Activated CD4-positive, alpha-beta memory T cell treated with anti-CD3 and anti-CD28 coated beads for 36 hours (primary cell): Measurements from ENCODE around the gene CCNDBP1. TPM values are rescaled to one million over a fixed set of nuclear protein-coding genes. Genes with fewer than 3 reads are reported as not detected.
"Not testable (repeated sequence)": the region's sequence is repeated elsewhere in the genome, so short reads cannot be mapped to it uniquely, and the experiment has no call there.

Experiments used
- CTCF ChIA-PET: fragments of 350-600 bp; sonication (Branson Sonifier 250); formaldehyde crosslinking; loops from one replicate; lab custom pipeline; 2021; ENCODE audit warnings: antibody characterized with exemption, inconsistent platforms; lab: Charles Lee
- POLR2A ChIA-PET: fragments of 350-600 bp; sonication (Branson Sonifier 250); formaldehyde crosslinking; loops from one replicate; lab custom pipeline; 2021; ENCODE audit warnings: antibody characterized with exemption; lab: Charles Lee
- DNase-seq: peaks from one replicate; pipeline ENCODE4 v3.0.0-alpha.2; 2020
- H3K27ac Mint-ChIP-seq: one replicate; pipeline ENCODE4 v1.8.0; 2021; ENCODE audit warnings: mixed read lengths
- H3K27me3 Mint-ChIP-seq: one replicate; pipeline ENCODE4 v1.8.0; 2021; ENCODE audit warnings: mixed read lengths
- H3K36me3 Mint-ChIP-seq: one replicate; pipeline ENCODE4 v1.8.0; 2021; ENCODE audit warnings: mixed read lengths
- H3K4me1 Mint-ChIP-seq: one replicate; pipeline ENCODE4 v1.8.0; 2021; ENCODE audit warnings: low read depth, mixed read lengths
- H3K4me3 Mint-ChIP-seq: one replicate; pipeline ENCODE4 v1.8.0; 2021; ENCODE audit warnings: mild to moderate bottlenecking, mixed read lengths
- H3K9me3 Mint-ChIP-seq: one replicate; pipeline ENCODE4 v1.8.0; 2021; ENCODE audit warnings: mixed read lengths
- intact Hi-C: fragments of 100-400 bp; cut with micrococcal nuclease; formaldehyde crosslinking; loops from one replicate; pipeline ENCODE4 v1.15.1; 2023
- total RNA-seq, 2 experiments: library from RNA; stranded (reverse); gene quantifications; one replicate each; pipeline ENCODE4 v1.2.3, GENCODE V29; 2021

CCNDBP1 gene
- total RNA-seq, 2 experiments from 2014 or later, result 79.5 to 80.6 TPM

DNA sequence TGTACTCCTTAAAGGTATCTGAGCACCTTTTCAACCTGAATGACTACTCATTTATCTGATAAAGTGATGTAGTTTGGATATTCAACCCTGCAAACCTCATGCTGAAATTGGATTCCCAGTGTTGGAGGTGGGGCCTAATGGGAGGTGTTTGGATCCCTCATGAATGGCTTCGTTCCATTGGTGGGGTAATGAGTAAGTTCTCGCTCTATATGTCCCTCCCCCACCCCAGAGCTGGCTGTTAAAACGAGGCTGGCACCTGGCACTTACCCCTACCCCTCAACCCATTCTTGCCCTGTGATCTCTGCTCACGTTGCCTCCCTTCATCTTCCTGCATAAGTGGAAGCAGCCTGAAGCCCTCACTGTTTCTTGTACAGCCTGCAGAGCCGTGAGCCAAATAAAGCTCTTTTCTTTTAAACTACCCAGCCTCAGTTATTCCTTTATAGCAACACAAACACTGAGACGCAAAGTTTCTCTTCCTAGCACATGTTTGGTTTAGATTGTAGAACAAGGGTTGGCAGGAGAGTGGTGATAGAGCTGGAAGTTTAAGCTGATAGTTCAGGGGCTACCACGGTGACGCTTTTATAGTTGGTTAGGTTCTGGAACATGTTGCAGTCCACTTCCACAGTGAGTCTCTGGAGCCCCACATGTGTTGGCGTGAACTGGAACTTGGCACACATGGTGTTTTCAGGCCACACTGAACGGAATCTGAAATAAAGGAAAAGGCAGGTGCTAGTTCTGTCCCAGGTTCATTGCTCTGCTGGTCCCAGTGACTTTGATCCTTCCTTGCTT lies 11.8 kb downstream of the CCNDBP1 start:
- Mint-ChIP-seq H3K4me1 (peaks cover 2% of the 10 kb centered on the region), H3K27me3 (no peaks in the 10 kb centered on the region), H3K36me3 (peaks cover 40% of the 10 kb centered on the region), H3K27ac (no peak overlapping the region), H3K9me3 (peaks cover 7% of the 10 kb centered on the region), H3K4me3 (no peak overlapping the region)
- intact Hi-C loops, result no loop called here
- DNase-seq, result no peak
- POLR2A ChIA-PET, result no interaction called here
- CTCF ChIA-PET, result interaction anchor here (1.0 to 1.5 kb wide), 2 partner anchors 11 to 28 kb away, joined by 3 read pairs; partner anchors contain the start of gene CCNDBP1

- H3K9me3 Mint-ChIP-seq, H3K27me3 Mint-ChIP-seq, H3K4me3 Mint-ChIP-seq, H3K27ac Mint-ChIP-seq, DNase-seq, H3K4me1 Mint-ChIP-seq, intact Hi-C loops, POLR2A ChIA-PET: not testable (repeated sequence)
- peaks cover 35% of the 10 kb centered on the region for H3K36me3 Mint-ChIP-seq
- CTCF ChIA-PET, result interaction anchor here (1.0 kb wide), 1 partner anchor 27 kb away, joined by 3 read pairs; no protein-coding TSS in a partner anchor
These were observed 12.6 kb downstream of the CCNDBP1 start for GRCh38 chr15:43197773-43198172.

GRCh38 chr15:43198556-43198955 lies 13.4 kb downstream of the CCNDBP1 start:
- H3K4me1 Mint-ChIP-seq, intact Hi-C loops, CTCF ChIA-PET, H3K27me3 Mint-ChIP-seq, H3K9me3 Mint-ChIP-seq, H3K4me3 Mint-ChIP-seq, H3K27ac Mint-ChIP-seq, DNase-seq, POLR2A ChIA-PET: not testable (repeated sequence)
- H3K36me3 Mint-ChIP-seq, result peaks cover 28% of the 10 kb centered on the region

- H3K4me3 Mint-ChIP-seq, result no peak overlapping the region
These were observed 13.8 kb downstream of the CCNDBP1 start for GRCh38 chr15:43198992-43199391.

GRCh38 chr15:43199945-43200488 lies 14.8 kb downstream of the CCNDBP1 start:
- Mint-ChIP-seq H3K27ac (no peak overlapping the region), H3K4me3 (no peak overlapping the region)

More at GRCh38 chr15:43198992-43199391, 13.8 kb downstream of the CCNDBP1 start:
- CTCF ChIA-PET, result interaction anchor here (1.7 kb wide), 1 partner anchor 86 kb away, joined by 4 read pairs; no protein-coding TSS in a partner anchor
- intact Hi-C loops, result no loop called here
- H3K9me3 Mint-ChIP-seq, result peaks cover 7% of the 10 kb centered on the region
- H3K4me1 Mint-ChIP-seq, result peaks cover 2% of the 10 kb centered on the region
- DNase-seq, result no peak
- POLR2A ChIA-PET, result no interaction called here
- H3K36me3 Mint-ChIP-seq, result peaks cover 28% of the 10 kb centered on the region
- no peaks in the 10 kb centered on the region for H3K27me3 Mint-ChIP-seq
- H3K27ac Mint-ChIP-seq, result no peak overlapping the region

GRCh38 chr15:43204016-43204901 lies 19.1 kb downstream of the CCNDBP1 start:
- intact Hi-C loops, result loop anchor here (2.0 kb wide), 1 partner anchor 499 kb away; no protein-coding TSS in a partner anchor
- Mint-ChIP-seq H3K36me3 (no peaks in the 10 kb centered on the region), H3K27ac (no peak overlapping the region), H3K9me3 (no peaks in the 10 kb centered on the region), H3K27me3 (peaks cover 1% of the 10 kb centered on the region), H3K4me3 (no peak overlapping the region), H3K4me1 (peaks cover 2% of the 10 kb centered on the region)
- ChIA-PET CTCF (interaction anchor here (0.8 to 3.3 kb wide), 20 partner anchors 9 to 508 kb away, joined by 3 to 46 read pairs (median 5); partner anchors contain the start of gene CDAN1), POLR2A (no interaction called here)
- DNase-seq, result peak; percentile 65

More at GRCh38 chr15:43199945-43200488, 14.8 kb downstream of the CCNDBP1 start:
- POLR2A ChIA-PET, result no interaction called here
- Mint-ChIP-seq H3K27me3 (no peaks in the 10 kb centered on the region), H3K9me3 (peaks cover 7% of the 10 kb centered on the region), H3K36me3 (peaks cover 21% of the 10 kb centered on the region), H3K4me1 (peaks cover 2% of the 10 kb centered on the region)
- DNase-seq, result no peak
- CTCF ChIA-PET, result interaction anchor here (1.7 kb wide), 1 partner anchor 85 kb away, joined by 4 read pairs; no protein-coding TSS in a partner anchor
- intact Hi-C loops, result no loop called here

DNA sequence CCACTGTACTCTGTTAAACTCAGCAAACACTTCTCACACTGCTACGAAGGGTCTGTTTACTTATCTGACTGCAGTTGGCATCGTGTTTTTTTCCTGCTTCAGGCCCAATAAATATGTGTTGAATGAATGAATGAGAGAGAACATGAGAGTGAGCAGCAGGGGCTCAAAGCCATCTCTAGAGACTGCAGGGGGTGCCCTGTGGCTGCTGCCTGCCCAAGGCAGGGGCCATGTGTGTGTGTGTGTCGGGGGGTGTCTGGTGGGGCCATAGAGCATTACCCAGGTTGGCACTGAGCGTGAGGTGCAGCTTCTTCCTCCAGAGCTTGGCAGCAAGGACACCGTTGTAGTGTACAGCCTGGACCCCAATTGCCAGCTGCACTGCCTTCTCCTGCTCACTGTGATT lies 20.9 kb downstream of the CCNDBP1 start:
- intact Hi-C loops, result no loop called here
- no peaks in the 10 kb centered on the region for H3K4me1 Mint-ChIP-seq
- ChIA-PET CTCF (interaction anchor here (0.8 to 3.3 kb wide), 2 partner anchors 19 to 80 kb away, joined by 3 to 14 read pairs; no protein-coding TSS in a partner anchor), POLR2A (no interaction called here)
- DNase-seq, result no peak
- H3K9me3 Mint-ChIP-seq, result no peaks in the 10 kb centered on the region
- no peak overlapping the region for H3K4me3 Mint-ChIP-seq
- H3K36me3 Mint-ChIP-seq, result no peaks in the 10 kb centered on the region
- H3K27ac Mint-ChIP-seq, result no peak overlapping the region
- H3K27me3 Mint-ChIP-seq, result peaks cover 1% of the 10 kb centered on the region

DNA sequence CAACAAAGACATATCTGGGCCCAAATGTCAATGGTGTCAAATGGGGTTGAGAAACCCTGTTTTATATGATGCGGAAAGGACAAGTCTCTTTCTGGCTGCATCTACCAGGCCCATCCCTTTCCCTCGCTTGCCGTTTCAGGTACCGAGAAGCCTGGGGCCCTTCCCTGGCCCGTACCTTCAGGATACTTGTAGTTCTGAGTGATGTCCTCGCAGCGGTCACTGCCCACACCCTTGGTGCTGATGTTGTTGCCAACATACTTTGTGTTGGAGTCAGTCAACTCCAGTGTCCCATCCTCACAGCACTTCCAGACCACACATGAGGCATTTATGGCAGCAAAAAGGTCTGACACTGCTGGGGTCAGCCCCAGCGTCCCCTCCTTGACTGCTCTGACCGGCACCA lies 21.8 kb downstream of the CCNDBP1 start:
- ChIA-PET CTCF (interaction anchor here (0.8 to 1.5 kb wide), 2 partner anchors 21 to 79 kb away, joined by 3 to 6 read pairs; no protein-coding TSS in a partner anchor), POLR2A (no interaction called here)
- H3K27ac Mint-ChIP-seq, result no peak overlapping the region
- no peaks in the 10 kb centered on the region for H3K9me3 Mint-ChIP-seq
- DNase-seq, result no peak
- peaks cover 1% of the 10 kb centered on the region for H3K27me3 Mint-ChIP-seq
- intact Hi-C loops, result no loop called here
- no peaks in the 10 kb centered on the region for H3K4me1 Mint-ChIP-seq
- H3K4me3 Mint-ChIP-seq, result no peak overlapping the region
- H3K36me3 Mint-ChIP-seq, result no peaks in the 10 kb centered on the region

GRCh38 chr15:43208052-43209002 lies 23.1 kb downstream of the CCNDBP1 start:
- Mint-ChIP-seq H3K4me3 (no peak overlapping the region), H3K4me1 (no peaks in the 10 kb centered on the region), H3K9me3 (no peaks in the 10 kb centered on the region), H3K27me3 (peaks cover 1% of the 10 kb centered on the region), H3K27ac (no peak overlapping the region), H3K36me3 (no peaks in the 10 kb centered on the region)
- intact Hi-C loops, result no loop called here
- ChIA-PET POLR2A (no interaction called here), CTCF (interaction anchor here (0.6 to 1.5 kb wide), 2 partner anchors 22 to 627 kb away, joined by 3 to 6 read pairs; no protein-coding TSS in a partner anchor)
- no peak for DNase-seq

- intact Hi-C loops, result no loop called here
- no peak for DNase-seq
- H3K4me1 Mint-ChIP-seq, result no peaks in the 10 kb centered on the region
- peaks cover 1% of the 10 kb centered on the region for H3K27me3 Mint-ChIP-seq
- no peak overlapping the region for H3K4me3 Mint-ChIP-seq
- H3K27ac Mint-ChIP-seq, result no peak overlapping the region
- CTCF ChIA-PET, result no interaction called here
- no peaks in the 10 kb centered on the region for H3K9me3 Mint-ChIP-seq
- POLR2A ChIA-PET, result no interaction called here
- H3K36me3 Mint-ChIP-seq, result no peaks in the 10 kb centered on the region
These were observed 24.0 kb downstream of the CCNDBP1 start for GRCh38 chr15:43209059-43209824.
